Keratinocyte (primary cell): ENCODE measurements around the gene AGFG1.

Source experiments
- EZH2 ChIP-seq: IDR thresholded peaks from one replicate; pipeline ENCODE4 v1.6.1; 2012; ENCODE audit warnings: inconsistent platforms, mild to moderate bottlenecking, low read length, moderate library complexity
- TF ChIP-seq, protein P1 (sequence below), 3 experiments: IDR thresholded peaks in 1 of 3; conservative IDR thresholded peaks in 1 of 3; optimal IDR thresholded peaks in 1 of 3; 2 replicates in 2 of 3; 3 replicates in 1 of 3; pipeline versions ENCODE3 to v1.5.1; 2011; ENCODE audit warnings: low read length in 3 of 3, mild to moderate bottlenecking in 3 of 3, moderate library complexity in 2 of 3, control low read depth in 1 of 3, inconsistent platforms in 1 of 3; ENCODE audit not compliant: insufficient read depth in 2 of 3; ENCODE audit errors: extremely low read depth in 1 of 3

DNA sequence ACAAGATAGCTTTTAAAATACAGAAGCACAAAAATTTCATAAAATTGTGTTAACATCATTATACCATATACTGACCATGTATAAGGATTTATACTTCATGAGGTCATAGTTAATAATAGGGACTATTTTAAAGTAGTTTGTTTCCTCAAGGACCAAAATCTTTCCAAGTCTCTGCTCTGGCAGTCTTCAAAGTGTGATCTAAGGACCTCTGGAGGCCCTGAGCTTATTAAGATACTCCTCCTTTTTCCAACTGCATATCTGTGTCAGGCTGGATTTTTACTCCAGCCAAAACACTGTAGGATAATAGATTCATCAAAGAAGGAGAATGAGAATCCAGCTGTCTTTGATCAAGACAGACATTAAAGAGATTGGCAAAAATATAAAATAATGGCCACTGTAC lies 125.1 kb downstream of the AGFG1 start:
- TF ChIP-seq, protein P1, sequence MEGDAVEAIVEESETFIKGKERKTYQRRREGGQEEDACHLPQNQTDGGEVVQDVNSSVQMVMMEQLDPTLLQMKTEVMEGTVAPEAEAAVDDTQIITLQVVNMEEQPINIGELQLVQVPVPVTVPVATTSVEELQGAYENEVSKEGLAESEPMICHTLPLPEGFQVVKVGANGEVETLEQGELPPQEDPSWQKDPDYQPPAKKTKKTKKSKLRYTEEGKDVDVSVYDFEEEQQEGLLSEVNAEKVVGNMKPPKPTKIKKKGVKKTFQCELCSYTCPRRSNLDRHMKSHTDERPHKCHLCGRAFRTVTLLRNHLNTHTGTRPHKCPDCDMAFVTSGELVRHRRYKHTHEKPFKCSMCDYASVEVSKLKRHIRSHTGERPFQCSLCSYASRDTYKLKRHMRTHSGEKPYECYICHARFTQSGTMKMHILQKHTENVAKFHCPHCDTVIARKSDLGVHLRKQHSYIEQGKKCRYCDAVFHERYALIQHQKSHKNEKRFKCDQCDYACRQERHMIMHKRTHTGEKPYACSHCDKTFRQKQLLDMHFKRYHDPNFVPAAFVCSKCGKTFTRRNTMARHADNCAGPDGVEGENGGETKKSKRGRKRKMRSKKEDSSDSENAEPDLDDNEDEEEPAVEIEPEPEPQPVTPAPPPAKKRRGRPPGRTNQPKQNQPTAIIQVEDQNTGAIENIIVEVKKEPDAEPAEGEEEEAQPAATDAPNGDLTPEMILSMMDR (optimal IDR thresholded peaks at IDR 0.05 in 1 of 3, IDR thresholded peaks at IDR 0.05 in 1 of 3, conservative IDR thresholded peaks at IDR 0.05 in 1 of 3; ENCODE audit: extremely low read depth in 1 of 3, insufficient read depth in 2 of 3, low read length in 3 of 3) = no peak
- TF ChIP-seq EZH2 = no peak
